Central memory CD4-positive, alpha-beta T cell (primary cell): ENCODE data around the gene CEMIP.
"Not testable (repeated sequence)": the region's sequence is repeated elsewhere in the genome, so short reads cannot be mapped to it uniquely, and the experiment has no call there.

Experiments used
- DNase-seq: peaks from one replicate; pipeline ENCODE4 v3.0.0; 2022

CEMIP gene

DNA sequence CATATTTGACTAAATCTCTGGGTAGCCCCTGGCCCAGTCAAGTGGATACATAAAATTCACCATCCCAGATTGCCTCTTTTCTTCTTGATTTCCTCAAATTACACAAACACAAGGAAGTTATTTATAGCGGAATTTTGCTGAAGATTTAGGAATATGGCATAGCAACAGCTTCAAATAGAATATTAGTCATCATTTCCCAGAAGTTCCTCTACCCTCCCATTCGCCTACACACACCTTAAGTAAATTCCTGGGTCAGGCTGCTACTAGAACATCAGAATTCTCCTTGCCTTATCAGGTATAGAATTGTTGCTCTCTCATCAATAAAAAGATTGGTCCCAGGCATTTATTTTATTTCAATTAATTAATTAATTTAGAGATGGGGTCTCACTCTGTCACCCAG is 178.8 kb downstream of the CEMIP start:
- no peak for DNase-seq

DNA sequence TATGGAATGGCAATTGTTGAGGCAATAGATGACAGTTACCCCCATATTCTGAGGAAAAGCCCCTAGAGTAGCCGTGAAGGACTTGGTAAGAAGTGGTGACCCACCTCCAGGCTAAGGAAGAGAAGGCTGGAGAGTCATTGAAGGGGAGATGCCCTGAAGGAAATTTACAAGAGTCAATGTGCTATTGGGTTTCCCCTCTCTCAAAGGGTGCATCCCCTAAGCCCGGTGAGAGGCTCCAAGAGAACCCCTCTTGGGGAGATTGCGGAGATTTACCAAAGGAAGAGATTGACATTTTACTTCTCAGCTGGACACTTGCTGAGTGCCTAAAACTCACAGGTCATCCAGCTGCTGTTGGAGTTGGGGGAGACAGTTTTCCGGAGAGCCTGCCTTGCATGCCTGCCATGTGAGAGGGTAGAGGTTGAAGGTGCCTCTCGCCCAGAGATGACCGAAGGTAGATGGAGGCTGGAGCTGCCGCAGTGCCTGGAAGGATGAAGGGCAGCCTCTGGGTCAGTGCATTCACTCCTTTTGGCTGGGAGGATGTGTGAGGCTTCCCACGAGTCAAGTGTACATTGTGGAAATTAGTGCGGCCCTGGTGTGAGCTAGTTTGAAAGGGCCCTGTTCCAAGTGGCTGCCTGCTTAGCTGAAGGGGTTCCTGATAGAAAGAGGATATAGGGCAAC is 179.8 kb downstream of the CEMIP start:
- DNase-seq = no peak

DNA sequence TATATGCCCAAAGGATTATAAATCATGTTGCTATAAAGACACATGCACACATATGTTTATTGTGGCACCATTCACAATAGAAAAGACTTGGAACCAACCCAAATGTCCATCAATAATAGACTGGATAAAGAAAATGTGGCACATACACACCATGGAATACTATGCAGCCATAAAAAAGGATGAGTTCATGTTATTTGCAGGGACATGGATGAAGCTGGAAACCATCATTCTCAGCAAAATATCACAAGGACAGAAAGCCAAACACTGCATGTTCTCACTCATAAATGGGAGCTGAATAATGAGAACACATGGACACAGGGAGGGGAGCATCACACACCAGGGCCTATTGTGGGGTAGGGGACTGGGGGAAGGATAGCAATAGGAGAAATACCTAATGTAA is 186.3 kb downstream of the CEMIP start:
- DNase-seq = not testable (repeated sequence)

DNA sequence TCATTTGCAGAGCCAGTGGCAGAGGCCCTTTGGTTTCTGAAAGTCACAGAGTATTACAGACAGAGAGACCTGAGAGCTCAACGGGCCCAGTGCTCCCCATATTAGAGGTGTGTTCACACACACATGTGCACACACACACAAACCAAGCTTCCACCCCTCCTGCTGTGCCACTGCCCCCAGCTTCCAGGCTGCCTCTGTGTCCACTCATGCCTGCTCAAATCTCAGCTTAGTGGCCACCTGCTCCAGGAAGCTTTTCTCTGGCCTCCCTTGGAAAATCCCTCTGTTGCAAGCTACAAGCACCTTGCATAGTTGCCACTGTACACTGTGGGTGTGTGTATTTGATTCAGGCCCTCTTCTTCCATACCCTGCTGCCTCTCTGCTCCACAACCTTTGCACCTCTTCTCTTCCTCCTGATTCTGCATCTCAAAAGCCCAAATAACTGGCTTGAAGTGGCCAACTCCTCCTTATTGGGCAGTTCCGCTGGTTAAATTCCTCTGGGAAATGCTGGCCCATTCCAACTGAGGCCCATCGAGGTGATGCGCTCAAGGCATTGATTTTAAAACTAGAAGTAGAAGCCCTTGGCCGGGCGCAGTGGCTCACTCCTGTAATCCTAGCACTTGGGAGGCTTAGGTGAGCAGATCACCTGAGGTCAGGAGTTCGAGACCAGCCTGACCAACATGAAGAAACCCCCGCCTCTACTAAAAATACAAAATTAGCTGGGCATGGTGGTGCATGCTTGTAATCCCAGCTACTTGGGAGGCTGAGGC is 187.4 kb downstream of the CEMIP start:
- DNase-seq = no peak

DNA sequence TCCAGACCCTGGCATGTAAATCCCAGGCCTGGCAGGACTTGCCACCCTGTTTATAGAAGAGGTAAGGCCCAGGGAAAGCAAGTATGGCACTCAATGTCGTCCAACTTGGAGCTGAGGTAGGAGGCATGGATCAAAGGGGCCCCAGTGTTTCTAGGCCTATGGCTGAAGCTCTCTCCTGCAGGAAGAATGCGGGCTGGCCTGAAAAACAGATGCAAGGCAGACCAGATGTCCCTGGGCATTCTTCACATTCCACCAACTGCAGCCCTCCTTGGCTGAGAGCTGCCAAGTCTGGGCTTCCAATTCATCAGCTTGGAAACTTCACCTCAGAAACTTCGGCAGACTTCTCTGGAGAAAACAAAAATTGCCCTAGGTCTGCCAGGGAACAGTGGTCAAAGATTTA is 188.3 kb downstream of the CEMIP start:
- no peak for DNase-seq

DNA sequence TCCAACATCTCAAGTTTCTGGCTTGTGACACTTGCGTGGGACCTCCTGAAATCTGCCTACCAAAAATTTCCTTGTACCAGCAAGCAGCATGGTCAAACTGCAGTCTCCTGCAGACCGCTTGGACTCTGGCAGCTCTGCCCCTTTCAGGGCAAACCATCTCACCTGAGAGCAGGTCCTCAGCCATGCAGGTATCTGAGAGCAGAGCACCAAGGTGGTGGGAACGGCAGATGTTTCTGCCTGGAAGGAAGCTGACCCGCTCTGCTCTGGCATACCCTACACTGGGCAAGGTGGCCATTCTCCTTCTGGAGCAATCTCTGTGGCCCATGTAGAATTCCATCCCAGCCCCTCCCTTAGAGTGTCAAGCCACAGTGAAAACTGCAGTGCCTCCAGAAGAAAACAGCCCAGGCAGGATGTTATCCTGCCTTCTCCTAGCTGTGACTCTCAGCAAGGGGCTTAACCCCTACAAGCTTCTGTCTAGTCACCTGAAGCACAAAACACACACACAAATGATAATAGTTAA is 188.9 kb downstream of the CEMIP start:
- no peak for DNase-seq

DNA sequence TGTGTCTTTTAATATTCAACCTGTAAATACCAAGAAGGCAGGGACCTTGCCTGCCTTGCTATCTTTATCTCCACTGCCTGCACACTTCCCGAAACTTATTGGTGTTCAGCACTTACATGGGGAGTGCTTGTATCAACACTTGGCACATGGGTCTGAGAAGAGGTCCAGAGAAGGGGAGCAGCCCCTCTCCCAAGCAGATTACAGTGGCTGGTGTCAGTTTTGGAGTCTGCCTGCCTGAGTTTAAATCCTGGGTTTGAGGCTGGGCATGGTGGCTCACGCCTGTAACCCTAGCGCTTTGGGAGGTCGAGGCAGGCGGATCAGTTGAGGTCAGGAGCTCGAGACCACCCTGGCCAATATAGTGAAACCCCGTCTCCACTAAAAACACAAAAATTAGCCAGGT is 190.1 kb downstream of the CEMIP start:
- no peak for DNase-seq

DNA sequence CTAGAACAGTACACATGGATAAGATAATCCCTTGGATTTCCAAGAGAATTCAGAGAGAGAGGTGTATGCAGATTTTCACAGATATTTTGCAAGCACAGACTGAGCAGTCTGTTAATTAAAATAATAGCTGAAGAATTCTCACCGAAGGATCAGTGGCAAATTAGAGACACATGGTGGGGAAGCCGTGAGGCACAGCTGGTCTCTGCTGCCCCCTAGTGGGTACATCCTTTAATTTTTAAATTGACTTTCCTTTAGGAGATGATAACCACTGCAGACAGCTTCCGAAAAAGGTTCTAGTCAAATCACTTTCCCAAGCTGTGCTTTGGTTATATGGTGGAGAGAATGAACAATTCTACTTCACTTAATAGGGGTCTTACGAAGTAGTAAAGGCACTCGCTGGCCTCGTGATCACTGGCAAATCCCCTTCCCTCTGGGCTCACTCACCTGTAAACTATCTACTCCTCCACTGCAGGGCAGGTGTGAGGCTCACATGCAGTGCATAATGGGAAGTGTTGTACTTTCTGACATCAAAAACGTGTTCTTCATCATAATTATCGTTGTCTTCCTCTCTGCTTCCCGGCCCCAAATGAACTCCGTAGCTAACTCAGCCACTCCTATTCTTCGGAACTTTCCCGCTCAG is 191.0 kb downstream of the CEMIP start:
- DNase-seq = peak; percentile 60

DNA sequence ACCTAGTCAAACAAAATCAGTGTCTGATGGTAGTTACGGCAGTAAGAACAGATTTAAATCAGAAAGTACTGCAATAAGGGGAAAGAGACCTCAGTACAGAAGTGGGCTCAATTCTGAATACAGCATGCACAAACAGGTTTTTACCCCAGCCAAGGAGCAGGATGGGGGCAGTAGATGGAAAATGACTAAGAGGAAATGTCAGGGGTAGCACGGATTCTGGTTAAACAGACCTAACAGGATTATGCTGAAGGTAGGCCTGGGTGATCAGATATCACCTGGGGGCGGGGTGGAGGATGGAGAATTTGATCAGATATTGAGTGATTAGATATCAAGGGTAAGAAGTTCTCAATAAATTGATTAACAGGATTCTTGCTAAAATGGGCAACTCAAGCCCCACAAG is 191.5 kb downstream of the CEMIP start:
- no peak for DNase-seq

DNA sequence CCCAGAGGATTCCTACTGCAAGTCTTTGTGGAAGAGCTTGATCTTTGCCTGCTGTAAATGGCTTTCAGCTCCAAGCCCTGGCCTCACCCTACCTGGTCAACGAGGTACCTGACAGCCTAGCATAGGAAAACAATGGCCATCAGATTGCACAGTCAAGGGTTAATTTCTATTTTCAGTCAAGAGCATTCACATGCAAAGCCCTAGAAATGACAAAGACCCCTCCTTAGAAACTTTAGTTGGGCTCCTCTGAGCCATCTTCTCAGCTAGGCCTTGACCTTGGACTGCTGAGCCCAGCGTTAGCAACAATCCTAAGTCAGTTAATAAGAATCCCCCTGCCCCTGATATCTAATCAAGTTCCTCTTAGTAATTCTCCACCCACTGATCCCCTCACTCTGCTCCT is 192.0 kb downstream of the CEMIP start:
- no peak for DNase-seq

DNA sequence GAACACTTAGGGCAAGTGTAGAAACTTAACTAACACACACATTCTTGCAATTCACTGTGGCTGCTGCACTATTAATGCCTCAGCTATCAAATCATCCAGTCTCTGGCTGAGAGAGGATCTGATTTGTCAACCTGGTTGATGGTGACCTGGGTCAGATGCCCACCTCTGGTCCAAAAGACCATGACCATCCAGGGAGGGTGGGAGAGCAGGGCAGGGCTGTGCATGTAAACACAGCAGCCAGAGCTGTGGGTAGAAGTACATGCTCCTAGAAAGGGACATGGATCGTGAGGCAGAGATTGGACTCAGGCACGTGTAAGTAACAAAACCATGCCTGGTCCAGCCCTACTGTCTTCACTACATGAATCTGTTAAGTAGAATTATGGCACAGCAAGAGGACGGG is 193.1 kb downstream of the CEMIP start:
- DNase-seq = no peak

DNA sequence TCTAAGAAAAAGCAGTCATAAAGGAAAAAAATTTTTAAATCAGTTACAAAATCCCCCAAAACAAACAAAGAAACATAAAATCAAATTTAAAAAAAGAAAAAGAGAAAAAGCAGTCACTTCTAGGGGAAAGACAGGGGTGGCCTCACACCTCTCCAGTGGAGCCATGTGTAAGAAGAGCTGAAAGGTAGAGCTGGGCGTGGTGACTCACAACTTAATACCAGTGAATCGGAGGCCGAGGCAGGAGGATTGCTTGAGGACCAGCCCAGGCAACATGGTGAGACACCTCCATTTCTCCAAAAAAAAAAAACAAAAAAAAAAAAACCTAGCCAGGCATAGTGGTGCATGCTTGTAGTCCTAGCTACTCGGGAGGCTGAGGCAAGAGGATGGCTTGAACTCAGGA is 195.7 kb downstream of the CEMIP start:
- no peak for DNase-seq

DNA sequence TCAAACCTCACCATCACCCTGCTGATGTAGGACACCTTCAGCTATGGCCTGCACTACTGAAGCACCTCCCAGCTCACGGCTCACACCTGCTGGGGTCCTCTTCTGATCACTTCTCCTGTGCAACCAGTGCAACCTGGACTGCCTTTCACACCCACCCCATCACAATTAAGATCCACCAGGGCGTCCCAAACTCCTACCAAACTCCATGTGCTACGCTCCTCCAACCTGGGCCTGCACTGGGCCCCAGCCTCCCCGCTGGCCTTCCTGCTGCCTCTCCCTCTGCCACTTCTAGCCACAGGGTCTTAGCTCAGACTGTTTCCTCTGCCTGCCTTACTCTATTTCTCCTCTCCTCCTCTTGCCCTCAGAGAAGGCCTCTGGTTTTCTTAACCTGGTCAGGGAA is 197.7 kb downstream of the CEMIP start:
- DNase-seq = no peak

DNA sequence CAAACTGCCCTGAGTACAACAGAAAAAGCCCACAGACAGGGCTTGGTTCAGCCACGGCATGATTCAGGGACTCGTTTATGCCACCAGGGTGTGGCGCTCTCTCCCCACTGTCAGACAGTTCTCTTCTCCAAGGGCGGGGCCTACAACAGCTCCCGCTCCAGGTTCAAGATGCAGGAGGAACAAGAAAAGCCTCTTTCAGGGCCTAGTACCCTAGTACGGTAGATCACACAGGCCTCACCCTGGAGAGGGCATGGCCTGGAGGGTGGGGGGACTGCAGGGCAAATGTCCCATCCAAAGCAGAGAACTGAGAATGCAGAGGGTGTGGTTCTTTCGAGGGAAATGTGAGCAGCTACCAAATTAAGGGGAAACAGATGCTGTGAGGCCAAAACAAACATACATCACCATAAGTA is 198.5 kb downstream of the CEMIP start:
- no peak for DNase-seq

DNA sequence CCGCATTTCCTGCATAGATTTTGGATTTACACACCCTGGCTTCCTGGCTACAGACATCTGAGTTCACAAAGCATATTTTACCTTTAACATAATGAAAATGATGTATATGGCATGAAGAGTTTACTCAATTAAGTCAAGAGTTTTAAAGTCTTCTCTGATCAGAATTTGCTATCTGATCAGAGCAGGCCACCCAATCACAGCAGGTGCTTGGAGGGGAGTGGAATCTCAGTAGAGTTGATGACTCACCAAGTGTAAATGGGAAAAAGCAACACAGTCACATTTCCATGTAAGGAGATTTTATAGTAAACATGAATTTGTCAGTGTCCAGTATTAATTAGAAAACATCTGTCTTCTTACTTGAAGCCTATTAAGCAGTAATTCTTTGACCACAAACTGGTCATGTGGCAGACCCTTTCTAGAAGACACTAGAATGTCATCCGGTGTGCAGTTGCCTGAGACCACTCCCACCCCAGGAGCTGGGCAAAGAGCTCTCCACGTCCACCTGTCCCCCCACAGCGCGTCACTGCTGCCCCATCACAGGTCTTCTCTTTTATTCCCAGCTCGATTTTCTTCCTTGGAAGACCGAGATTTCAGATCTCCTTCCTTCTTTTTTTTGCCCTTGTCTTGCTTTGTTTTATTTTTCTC is 199.6 kb downstream of the CEMIP start:
- no peak for DNase-seq

DNA sequence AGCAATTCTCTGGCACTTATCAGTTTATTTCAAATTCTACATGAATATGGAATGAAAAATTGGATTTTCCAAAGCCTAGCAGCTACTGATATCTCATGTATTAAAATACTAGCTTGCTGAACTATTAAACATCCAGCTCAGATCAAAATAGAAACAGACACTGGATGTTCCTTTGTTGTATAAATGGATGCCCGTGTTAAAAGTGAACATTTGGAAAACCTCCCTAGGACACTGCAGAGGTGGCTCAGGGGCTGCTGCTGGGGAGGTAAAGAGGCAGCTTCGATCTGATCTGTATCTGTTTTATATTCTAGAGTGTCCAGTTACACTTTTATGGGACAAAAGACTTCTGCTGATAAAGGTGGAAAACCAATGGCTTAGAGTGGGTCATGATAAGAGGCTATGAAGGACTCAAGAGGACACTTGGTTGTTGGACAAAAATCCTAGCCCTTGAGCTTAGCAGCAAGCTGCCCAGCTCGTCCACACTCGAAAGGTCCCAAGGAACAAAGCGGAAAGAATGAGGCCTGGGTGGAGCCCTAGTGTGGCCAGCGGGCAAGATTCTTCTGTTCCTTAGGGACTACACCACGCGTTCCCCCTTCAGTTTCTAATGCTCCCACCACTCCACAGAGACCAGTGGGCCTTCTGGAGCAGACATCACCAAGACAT is 200.5 kb downstream of the CEMIP start:
- no peak for DNase-seq

DNA sequence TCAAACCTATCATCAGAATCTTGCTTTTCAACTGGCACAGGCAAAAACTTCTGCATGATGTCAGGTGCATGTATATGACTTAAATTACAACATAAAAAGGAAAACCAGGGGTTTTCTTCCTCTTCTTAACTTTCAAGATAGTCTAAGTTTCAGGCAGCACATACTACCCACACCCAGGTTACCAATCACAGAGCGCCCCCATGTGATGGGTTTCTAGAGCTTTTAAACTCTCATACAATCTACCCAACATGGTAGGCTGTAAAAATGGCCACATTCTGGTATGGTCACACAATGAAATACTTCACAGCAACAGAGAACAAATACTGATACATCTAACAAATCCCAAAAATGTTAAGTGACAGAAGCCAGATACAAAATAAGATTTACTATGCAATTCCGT is 203.0 kb downstream of the CEMIP start:
- DNase-seq = no peak

DNA sequence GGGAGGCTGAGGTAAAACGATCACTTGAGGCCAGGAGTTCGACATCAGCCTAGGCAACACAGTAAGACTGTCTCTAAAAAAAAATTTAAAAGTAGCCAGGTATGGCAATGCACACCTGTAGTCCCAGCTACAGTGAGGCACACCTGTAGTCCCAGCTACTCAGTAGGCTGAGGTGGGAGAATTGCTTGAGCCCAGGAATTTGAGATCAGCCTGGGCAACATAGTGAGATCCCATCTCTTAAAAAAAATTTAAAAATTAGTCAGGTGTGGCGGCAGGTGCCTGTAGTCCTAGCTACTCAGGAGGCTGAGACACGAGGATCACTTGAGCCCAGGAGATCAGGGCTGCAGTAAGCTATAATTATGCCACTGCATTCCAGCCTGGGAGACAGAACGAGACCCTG is 203.7 kb downstream of the CEMIP start:
- DNase-seq = no peak

DNA sequence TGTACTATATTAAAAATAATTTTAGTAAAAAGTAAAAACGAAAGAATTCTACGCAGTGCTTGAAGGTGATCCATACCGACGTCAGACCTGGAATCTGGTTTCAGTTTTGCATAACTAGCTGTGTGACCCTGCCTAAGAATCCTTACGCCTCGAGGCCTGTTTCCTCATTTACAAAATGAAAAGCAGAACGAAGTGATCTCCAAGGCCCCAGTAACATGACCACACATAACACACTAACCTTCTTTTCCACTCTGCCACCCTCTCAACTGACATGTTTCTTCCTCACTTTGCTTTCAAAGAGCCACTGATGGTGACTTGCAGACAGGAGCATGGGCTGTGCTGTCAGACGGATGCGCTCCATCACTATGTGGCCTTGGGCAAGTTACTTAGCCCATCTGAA is 205.7 kb downstream of the CEMIP start:
- DNase-seq = no peak

DNA sequence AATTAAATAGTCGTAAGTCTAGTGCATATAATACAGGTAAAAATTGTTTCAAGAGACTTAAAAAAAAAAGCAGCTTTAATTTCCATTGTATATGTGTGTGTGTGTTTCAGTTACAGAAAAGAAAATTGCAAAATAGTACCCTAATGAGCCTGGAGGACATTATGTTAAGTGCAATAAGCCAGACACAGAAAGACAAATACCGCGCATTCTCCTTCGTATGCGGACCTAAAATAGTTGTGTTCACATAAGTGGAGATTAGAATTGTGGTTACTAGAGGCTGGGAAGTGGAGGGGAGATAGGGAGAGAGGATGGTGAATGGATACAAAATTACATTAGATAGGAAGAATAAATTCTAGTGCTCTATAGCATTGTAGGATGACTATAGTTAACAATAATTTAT is 206.8 kb downstream of the CEMIP start:
- no peak for DNase-seq

DNA sequence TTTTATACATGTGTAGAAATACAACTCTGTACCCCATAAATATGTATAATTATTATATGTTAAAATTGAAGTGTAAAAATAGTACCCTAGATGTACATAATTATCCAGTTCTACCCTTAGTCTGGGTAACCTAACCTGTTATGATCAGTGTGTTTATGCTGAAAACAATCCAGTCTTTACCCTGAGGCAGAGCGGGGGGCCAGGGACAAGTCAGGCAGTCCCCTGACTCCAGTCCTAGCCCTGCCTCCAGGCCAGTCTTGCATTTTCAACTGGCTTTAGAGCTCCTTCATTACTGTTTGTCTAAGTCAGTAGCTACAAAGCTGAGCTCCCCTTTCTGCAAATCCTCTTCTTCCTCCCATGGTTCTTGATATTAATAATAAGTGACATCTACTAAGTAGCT is 207.3 kb downstream of the CEMIP start:
- DNase-seq = no peak

DNA sequence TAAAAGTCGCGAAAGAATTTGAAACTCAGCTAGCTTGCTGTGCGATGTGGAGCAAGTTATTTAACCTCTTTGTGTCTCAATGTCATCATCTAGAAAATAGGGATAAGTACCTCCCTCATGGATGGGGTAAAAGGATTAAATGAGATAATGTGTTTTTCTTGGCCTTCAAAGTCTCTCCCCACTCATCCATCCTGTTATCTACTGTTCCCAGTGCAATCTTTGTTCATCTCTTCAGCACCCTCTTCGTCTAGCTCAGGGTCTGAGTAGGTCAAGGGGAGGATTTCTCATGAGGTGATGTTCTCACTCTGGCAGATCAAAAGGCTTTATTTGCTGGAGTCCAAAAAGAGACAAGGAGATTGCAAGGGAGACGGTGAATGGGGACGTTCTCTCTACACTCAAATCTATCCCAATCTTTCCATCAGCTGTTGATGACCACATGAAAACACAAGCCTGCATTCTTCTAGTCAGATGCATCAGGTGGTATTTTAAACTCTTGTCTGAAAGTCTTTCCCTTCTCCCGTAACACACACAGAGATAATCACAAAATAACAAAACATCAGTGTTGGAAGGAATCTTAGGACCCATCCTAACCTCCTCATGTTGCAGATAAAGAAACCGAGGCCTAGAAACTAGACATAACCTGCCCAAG is 209.1 kb downstream of the CEMIP start:
- no peak for DNase-seq
